ENCODE data around the gene STXBP6. TPM values are rescaled to one million over a fixed set of nuclear protein-coding genes. Genes with fewer than 3 reads are reported as not detected.
"Not testable (repeated sequence)": the region's sequence is repeated elsewhere in the genome, so short reads cannot be mapped to it uniquely, and the experiment has no call there.

STXBP6 gene
- total and polyA plus RNA-seq, 12 donors, result 0.06 to 3.7 (median 0.68) TPM

DNA sequence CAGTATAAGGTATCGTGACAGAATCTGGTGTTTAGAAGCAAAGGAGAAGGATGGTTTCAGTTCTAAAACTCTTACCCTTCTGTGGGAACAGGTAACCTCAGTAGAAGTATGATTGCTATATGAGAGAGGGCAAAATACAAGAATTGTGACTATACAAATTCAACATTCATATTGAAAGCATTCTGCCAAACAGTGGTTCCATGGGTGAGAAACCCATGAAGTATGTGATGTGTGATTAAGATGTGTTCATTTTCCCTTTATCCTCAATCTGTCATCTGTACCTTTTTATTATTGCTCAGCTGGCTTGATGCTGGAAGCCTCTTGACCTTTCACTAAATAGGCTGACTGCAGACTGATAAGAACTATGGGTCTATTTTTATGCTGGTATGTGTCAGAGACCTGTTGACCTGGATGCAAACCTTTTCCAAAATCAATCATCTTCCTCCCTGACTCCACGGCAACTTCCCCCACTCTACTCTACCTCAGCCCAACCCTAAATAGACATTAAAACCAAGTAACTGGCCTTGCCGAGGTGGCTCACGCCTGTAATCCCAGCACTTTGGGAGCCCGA, 109.6 kb downstream of the STXBP6 start:
- H3K36me3 ChIP-seq (replicated peaks in 1 of 2), result no peaks in the 10 kb centered on the region
- WGBS, 4 donors, result 70 to 74% (median 71%) methylated on average over 5 of the region's 5 CpGs
- H3K4me3 ChIP-seq, result no peak overlapping the region
- no peaks in the 10 kb centered on the region for H3K27me3 ChIP-seq
- no peaks in the 10 kb centered on the region for H3K4me1 ChIP-seq (replicated peaks in 1 of 2)
- TF ChIP-seq POLR2A (IDR thresholded peaks at IDR 0.05) (no peak), CTCF (IDR thresholded peaks at IDR 0.05) (no peak)
- no peaks in the 10 kb centered on the region for H3K9me3 ChIP-seq (replicated peaks in 1 of 3)
- DNase-seq, result no peak
- intact Hi-C loops (cut with DNase I), result no loop called here
- H3K27ac ChIP-seq, result no peak overlapping the region

DNA sequence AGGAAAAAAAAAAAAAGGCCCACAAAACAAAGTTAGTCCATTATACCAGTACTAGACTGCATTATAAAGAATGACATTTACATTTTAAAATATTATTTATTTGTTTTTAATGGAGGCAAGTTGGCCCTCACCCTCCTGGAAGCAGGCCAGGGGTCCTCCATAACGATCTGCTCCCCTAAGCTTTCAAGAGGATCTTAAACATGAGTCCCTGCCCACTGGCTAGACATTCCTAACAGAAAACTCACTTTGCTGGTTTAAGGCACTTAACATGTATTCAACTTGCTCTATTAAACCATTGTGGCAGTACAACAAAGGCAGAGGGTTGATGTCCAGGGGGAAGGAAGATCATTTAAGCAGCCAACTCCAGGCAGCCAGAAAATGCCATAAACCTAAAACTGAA, 111.4 kb downstream of the STXBP6 start:
- Histone ChIP-seq H3K4me1 (replicated peaks in 1 of 2) (no peaks in the 10 kb centered on the region), H3K27me3 (no peaks in the 10 kb centered on the region), H3K36me3 (replicated peaks in 1 of 2) (no peaks in the 10 kb centered on the region), H3K4me3 (no peak overlapping the region), H3K9me3 (replicated peaks in 1 of 3) (no peaks in the 10 kb centered on the region), H3K27ac (no peak overlapping the region)
- intact Hi-C loops (cut with DNase I), result no loop called here
- WGBS, 4 donors, result 64 to 79% (median 75%) methylated on average over 1 of the region's 1 CpG
- no peak for DNase-seq
- TF ChIP-seq POLR2A (IDR thresholded peaks at IDR 0.05) (no peak), CTCF (IDR thresholded peaks at IDR 0.05) (no peak)

DNA sequence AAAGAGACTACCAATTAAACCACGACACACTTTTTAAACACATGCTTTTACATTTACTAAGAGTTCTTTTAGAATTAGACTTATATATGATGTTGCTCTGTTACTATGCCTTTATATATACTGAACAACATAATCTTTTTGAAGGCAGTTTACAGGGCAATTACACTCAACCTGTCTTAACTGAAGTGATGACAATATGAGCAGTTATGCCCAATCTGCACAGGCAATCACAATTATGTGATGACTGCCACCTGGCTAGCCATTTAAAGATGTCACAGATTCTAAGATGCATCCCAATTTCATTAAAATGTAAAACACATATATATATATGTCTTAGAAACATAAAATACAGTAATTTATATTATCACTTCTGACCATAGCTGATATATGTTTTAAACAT, 112.6 kb downstream of the STXBP6 start:
- Histone ChIP-seq H3K27me3 (no peaks in the 10 kb centered on the region), H3K4me3 (no peak overlapping the region), H3K36me3 (replicated peaks in 1 of 2) (no peaks in the 10 kb centered on the region), H3K27ac (no peak overlapping the region), H3K9me3 (replicated peaks in 1 of 3) (no peaks in the 10 kb centered on the region), H3K4me1 (replicated peaks in 1 of 2) (no peaks in the 10 kb centered on the region)
- DNase-seq, result no peak
- TF ChIP-seq CTCF (IDR thresholded peaks at IDR 0.05) (no peak), POLR2A (IDR thresholded peaks at IDR 0.05) (no peak)
- 81 to 88% (median 86%) methylated on average over 1 of the region's 1 CpG for WGBS, 4 donors
- intact Hi-C loops (cut with DNase I), result no loop called here

DNA sequence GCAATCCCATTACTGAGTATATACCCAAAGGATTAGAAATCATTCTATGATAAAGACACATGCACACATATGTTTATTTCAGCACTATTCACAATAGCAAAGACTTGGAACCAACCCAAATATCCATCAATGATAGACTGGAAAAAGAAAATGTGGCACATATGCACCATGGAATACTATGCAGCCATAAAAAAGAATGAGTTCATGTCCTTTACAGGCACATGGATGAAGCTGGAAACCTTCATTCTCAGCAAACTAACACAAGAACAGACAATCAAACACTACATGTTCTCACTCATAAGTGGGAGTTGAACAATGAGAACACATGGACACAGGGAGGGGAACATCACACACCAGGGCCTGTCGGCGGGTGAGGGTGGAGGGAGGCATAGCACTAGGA, 113.2 kb downstream of the STXBP6 start:
- H3K36me3 ChIP-seq (replicated peaks in 1 of 2); intact Hi-C loops (cut with DNase I); H3K27ac ChIP-seq; H3K9me3 ChIP-seq (replicated peaks in 1 of 3); H3K27me3 ChIP-seq; DNase-seq; H3K4me1 ChIP-seq (replicated peaks in 1 of 2); H3K4me3 ChIP-seq: not testable (repeated sequence)
- WGBS, 4 donors, result 83 to 98% (median 91%) methylated on average over 2 of the region's 2 CpGs

DNA sequence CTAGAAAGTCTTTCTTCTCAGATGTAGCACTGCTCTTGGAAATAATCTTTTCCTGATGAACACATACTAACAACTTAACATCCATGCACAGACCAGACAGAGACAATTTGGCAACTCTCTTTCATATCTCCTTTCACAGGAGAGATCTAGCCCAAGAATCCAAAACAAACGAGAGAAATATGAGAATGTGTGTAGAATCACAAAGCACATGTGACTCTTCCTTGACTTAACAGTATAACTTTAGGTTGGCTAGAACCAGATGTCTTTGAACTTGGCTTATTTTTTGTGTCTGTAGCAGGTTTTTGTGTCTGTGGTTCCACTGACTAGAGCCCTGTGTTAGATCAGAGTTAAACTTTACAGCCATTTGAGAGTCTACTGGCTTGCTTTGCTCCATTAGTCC, 114.2 kb downstream of the STXBP6 start:
- no peak overlapping the region for H3K27ac ChIP-seq
- no peak for DNase-seq
- no peaks in the 10 kb centered on the region for H3K9me3 ChIP-seq (replicated peaks in 1 of 3)
- intact Hi-C loops (cut with DNase I), result no loop called here
- no peak overlapping the region for H3K4me3 ChIP-seq
- no peaks in the 10 kb centered on the region for H3K4me1 ChIP-seq (replicated peaks in 1 of 2)
- no peaks in the 10 kb centered on the region for H3K36me3 ChIP-seq (replicated peaks in 1 of 2)
- 54 to 68% (median 66%) methylated on average over 1 of the region's 1 CpG for WGBS, 4 donors
- no peaks in the 10 kb centered on the region for H3K27me3 ChIP-seq
- no peak for TF ChIP-seq POLR2A (IDR thresholded peaks at IDR 0.05)
